Embryonic facial prominence (tissue), 1 donor: Measurements from ENCODE around the gene RFX1.

Experiments
- DNase-seq: peaks from one replicate; pipeline ENCODE4 v3.0.0-alpha.2; 2016; ENCODE audit errors: extremely low spot score

RFX1 gene

GRCh38 chr19:13961826-13962698 is 44.1 kb downstream of the RFX1 start:
- no peak for DNase-seq

DNA sequence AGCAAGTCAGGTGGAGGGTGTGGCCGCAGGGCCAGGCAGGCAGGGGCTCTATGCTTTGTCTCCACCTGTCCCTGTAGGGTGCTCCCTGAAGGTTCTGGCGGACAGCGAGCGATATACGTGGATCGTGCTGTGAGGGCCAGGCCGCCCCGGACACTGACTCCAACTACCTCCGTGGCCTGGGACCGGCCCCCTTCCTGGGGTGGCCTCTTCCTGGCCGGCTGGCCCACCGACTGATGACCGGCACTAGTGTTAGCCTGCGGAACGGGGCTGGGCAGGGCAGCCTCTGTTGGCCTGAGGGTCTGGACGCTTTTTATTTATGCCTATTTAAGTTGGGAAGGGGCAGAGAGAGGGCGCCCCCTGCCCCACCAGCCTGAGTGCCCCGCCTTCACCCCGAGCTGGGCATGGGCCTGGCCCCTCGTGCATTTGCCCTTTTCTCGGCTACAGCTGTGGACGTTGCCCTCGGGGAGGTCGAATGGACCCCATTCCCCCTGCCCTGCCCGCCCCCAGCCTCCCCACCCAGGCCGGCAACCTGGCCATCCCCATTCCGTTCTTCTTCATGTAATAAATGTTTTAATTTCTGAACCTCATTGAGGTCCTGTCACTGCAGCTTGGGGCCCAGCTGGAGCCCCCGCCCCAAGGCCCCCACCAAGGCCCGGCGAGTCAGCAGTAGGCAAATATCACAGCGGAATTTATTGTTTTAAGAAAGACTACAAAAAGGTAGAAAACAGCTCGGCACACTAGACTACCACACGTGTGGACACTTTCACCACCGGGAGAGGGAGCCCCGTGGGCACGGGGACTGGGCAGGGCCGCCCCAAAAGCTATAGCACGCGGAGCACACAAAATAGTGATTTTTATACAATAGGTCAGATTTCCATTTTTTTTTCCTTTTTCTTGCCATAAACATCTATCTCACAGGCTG is 45.0 kb downstream of the RFX1 start:
- DNase-seq = no peak

DNA sequence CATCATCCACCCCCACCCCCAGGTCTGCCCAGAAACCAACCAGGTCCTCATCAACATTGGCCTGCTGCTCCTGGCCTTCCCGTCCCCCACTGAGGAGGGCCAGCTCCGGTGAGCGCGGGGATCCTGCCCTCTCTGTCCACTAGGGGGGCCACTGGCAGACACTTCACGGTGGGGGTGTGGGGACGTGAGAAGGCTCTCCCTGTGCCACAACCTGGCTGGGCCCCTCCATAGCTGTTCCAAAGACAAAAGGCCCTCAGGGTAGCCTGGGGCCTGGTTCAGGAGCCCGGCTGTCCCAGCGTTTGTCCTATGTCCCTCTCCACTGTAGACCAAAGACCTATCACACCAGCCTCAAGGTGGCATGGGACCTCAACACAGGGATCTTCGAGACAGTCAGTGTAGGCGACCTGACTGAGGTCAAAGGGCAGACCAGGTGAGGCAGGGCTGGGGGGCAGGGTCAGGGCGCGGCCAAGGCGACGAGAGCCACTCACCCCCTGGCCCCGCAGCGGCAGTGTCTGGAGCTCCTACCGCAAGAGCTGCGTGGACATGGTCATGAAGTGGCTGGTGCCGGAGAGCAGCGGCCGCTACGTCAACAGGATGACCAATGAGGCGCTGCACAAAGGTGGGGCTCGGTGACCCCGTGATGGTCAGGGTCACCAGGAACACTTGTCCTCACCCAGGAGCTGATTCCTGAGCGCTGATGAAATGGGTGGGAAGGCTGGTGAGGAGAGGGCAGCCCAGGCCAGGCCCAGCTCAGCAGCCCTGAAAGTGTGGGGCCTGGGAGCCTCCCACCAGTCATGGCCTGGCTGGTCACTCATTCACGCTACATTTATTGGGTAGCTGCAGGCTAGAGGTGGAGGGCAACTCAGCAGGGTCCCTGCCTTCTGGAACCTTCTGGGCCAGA is 45.9 kb downstream of the RFX1 start:
- DNase-seq = no peak

DNA sequence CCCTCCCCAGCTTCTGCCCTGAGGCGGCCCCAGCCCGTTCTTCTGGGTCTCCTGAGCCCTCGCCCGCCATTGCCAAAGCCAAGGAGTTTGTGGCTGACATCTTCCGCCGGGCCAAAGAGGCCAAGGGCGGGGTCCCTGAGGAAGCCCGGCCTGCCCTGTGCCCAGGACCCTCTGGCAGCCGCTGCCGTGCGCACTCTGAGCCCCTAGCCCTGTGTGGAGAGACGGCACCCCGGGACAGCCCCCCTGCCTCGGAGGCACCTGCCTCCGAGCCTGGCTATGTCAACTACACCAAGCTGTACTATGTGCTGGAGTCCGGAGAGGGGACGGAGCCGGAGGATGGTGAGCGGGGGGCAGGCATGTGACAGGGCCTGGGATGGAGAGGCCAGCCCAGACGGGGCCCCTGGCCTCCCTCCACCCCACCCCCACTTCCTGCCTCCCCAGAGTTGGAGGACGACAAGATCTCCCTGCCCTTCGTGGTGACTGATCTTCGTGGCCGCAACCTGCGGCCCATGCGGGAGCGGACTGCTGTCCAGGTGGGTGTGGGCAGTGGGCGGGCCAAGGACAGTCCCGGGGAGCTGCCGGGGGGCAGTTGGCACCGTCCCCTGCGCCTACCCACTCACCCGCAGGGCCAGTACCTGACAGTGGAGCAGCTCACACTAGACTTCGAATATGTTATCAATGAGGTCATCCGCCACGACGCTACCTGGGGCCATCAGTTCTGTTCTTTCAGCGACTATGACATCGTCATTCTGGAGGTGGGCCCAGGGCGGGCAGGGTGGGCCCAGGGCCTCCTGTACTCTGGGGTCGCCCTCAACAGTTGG is 46.8 kb downstream of the RFX1 start:
- no peak for DNase-seq

DNA sequence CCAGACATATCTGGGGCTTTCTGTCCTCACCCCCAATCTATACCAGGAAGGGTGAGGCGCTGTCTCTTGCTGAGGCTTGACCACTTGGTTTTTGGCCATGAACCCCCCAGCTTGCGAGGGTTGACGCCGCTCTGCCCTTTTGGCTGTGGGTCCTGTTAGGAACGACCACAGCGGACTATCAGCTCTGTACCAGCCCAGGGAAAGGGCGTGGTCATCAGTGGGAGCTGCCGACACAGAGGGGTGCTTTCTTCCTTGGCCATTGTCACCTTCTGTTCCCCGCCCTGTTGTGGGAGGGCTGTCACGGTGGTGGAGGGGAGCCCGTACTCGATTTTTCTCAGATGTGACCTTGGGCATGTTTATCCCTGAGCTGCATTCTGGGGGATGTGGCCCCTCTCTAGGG is 48.1 kb downstream of the RFX1 start:
- DNase-seq = no peak

DNA sequence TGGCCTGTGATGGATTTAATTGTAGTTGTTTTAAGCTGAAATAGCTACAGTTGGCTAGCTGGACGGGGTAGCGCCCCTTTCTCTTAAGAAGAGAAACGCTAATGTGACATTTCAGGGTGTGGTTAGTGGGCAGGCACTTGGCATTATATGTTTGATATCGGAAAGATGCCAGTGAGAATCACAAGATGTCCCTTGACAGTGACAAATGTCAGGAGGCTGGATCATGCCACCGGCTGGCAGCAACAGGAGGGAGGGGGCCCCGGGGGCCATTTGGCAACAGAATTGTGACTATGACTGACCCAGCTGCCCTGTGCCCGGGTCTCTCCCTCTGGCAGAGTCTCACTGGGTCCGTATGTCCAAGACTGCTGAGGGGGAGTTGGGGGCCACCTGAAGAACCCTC is 49.1 kb downstream of the RFX1 start:
- no peak for DNase-seq

DNA sequence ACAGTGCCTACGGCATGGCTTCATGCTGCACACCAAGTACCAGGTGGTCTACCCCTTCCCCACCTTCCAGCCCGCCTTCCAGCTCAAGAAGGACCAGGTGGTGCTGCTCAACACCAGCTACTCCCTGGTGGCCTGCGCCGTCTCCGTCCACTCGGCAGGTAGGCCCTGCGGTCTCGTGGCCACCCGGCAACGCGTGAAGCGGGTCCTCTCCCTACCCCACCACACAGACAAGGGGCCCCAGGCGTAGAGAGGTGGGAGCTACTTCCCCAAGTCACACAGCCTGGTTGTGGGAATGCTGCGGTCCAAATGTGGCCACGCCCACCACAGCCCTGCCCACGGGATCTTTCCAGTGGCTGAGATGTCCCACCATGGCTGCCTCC is 49.8 kb downstream of the RFX1 start:
- DNase-seq = no peak

GRCh38 chr19:13955662-13956364 is 50.3 kb downstream of the RFX1 start:
- DNase-seq = no peak

DNA sequence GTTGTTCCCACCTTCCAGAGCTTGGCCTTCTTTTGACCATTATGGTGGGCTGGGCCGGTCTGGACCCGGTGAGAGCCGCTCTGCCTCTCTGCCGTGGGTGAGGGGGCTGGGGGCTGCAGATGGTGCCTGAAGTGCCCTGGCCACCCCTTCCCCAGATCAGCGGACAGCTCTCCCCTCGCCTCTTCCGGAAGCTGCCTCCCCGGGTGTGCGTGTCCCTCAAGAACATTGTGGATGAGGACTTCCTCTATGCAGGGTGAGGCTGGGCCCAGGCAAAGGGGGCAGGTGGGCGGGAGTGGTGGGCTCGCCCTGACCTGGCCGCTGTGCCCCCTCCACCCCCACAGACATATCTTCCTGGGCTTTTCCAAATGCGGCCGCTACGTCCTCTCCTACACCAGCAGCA is 51.9 kb downstream of the RFX1 start:
- no peak for DNase-seq

- peak; percentile 39 for DNase-seq
These were observed 53.1 kb downstream of the RFX1 start for GRCh38 chr19:13952931-13953531.

DNA sequence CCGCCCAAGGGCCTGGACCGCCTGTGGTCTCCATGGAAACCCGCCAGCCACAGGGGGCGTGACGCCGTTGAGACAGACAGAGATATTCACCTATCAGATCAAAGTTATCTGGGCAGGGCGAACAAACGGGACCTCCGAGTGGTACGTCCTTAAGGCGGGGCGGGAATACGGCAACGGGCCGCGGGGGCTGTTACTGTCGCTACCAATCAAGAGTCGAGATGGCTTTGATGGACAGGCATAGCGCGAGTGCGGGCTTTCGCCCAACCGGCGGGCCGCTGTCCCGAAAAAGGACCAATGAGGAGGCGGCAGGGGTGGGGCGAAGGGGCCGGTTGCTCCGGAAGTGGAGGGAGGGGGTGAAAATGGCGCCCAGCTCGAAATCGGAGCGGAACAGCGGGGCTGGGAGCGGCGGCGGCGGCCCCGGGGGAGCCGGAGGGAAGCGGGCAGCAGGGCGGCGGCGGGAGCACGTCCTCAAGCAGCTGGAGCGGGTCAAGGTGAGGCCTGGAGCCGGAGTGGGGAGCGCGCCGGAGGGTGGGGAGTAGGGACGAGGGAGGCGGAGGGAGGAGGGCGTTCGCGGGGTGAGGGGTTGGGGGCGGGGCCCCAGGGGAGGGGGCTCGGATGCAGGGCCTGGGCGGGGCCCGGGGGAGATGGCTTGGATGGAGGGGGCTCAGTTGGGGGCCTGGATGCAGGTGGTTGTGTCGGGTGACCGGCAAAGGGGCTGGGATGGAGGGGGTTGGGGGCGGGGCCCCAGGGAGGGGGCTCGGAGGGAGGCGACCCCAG is 53.8 kb downstream of the RFX1 start, which contains the start of gene DCAF15:
TSS of gene DCAF15 (plus strand) at position 356 of the 777 bp plus-strand sequence. CDS start at position 360, 4 bp downstream.
- peak; percentile 99 for DNase-seq

GRCh38 chr19:13951799-13952153 is 54.3 kb downstream of the RFX1 start:
- no peak for DNase-seq

GRCh38 chr19:13951043-13951442 is 55.1 kb downstream of the RFX1 start:
- no peak for DNase-seq

- DNase-seq = no peak
These were observed 59.7 kb downstream of the RFX1 start for GRCh38 chr19:13946414-13946813.

DNA sequence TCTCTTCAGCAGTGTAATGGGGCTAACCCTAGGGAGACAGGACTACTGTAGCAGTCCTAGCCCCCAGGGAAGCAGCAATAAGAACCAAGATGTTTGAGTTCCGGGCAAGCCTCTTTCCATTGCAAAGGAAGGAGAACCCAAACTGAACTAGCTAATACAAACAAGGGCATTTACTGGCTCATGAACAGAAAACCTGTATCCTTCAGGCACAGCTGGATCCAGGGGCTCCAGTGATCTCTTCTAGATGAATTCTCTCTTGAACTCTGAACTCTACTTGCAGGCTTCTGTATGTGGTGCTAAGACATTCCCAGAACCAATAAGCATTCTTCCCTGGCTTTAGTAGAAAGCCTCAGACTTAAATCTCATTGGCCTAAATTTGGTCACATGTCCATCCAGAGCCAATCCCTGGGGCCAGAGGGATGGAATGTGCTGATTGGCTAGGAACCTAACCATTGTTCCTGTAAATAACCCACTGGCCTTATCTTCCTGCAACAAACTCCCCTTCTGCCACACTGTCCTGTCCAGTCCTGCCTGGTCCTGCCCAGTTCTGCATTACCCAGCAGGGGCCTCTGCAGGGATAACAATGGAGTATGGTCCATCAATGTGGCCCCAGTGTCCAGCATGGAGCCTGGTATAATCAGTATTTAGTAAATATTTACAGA is 64.0 kb downstream of the RFX1 start:
- DNase-seq = no peak

- DNase-seq = peak; percentile 62
These were observed 67.6 kb downstream of the RFX1 start, which contains the start of gene PODNL1 for GRCh38 chr19:13938301-13939064. Gene PODNL1, minus strand, starts transcription at chr19:13938417. Its CDS starts 236 bp downstream, at chr19:13938181.

DNA sequence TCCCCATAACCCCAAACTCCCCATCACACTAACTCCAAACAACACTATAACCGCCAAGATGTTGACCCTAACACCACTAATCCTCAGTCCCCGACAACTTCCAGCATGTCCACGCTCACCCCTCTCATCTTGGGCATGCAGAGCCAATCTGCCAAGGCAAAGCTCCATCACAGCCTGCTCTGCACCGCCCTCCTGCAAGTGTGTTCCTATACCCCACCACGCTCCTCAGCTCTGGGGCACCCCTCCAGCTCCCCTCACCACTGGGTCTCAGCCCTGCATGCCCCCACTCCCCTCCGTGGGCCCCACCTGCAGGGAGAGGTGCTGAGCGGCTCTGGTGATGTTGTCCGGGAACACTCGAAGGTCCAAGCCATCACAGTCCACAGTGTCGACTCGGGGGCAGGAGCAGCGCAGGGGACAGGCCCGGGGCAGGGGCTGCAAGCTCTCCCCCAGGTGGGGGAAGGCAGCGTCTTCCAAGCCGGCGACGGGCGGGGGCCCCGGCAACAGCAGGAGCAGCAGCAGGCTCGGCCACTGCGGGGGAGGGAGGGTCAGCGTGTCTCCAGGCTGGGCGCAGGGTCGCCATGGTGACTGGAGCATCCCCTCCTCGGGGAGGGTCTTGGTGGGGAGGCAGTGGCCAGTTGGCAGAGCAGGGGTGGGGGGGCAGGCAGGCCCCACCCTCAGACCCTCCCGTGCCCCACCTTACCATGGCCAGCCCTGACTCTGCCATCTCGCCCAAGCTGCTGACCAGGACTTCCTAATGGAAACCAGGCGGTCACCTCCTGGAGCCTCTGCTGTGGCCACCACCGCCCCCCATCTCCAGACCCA is 68.4 kb downstream of the RFX1 start:
- no peak for DNase-seq
